ENCODE data around the gene RLN3. TPM values are rescaled to one million over a fixed set of nuclear protein-coding genes. Genes with fewer than 3 reads are reported as not detected.
"Not testable (repeated sequence)": the region's sequence is repeated elsewhere in the genome, so short reads cannot be mapped to it uniquely, and the experiment has no call there.

The RLN3 gene
- total RNA-seq, 4 donors from 2014 or later: not detected

DNA sequence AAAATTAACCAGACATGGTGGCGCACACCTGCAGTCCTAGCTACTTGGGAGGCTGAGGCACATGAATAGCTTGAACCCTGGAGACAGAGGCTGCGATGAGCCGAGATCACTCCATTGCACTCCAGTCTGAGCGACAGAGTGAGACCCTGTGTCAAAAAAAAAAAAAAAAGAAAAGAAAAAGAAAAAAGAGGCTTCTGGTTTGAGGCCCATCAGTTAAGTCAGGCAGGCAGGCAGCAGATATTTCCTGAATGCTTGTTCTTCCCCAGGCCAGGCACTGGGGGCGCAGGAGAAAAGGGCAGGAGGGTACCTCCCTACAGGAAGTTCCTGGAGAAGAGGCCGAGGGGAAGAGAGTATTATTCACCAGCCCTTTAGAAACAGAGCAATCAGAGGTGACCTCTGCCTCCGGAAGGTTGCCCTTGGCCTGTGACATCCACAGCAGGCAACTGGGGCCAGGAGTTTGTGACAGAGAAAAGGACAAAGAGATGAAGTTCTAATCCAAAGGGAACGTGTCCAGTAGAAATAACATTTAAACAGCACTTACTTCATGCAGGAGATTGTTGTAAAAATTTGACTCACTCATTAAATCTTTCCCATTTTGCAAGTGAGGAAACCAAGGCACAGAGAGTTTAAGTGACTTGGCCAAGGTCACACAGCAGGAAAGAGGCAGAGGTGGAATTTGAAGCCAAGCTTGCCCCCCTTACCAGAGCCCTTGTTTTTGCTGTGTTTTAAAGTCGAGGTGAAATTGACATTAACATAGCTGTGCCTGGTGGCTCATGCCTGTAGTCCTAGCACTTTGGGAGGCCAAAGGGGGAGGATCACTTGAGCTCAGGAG lies 4.3 kb upstream of the RLN3 start:
- TF ChIP-seq, protein P1, sequence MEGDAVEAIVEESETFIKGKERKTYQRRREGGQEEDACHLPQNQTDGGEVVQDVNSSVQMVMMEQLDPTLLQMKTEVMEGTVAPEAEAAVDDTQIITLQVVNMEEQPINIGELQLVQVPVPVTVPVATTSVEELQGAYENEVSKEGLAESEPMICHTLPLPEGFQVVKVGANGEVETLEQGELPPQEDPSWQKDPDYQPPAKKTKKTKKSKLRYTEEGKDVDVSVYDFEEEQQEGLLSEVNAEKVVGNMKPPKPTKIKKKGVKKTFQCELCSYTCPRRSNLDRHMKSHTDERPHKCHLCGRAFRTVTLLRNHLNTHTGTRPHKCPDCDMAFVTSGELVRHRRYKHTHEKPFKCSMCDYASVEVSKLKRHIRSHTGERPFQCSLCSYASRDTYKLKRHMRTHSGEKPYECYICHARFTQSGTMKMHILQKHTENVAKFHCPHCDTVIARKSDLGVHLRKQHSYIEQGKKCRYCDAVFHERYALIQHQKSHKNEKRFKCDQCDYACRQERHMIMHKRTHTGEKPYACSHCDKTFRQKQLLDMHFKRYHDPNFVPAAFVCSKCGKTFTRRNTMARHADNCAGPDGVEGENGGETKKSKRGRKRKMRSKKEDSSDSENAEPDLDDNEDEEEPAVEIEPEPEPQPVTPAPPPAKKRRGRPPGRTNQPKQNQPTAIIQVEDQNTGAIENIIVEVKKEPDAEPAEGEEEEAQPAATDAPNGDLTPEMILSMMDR (IDR thresholded peaks at IDR 0.05): no peak
- DNase-seq (ENCODE audit: low spot score) (no peak), ATAC-seq (ENCODE audit: low FRiP score) (no peak)

DNA sequence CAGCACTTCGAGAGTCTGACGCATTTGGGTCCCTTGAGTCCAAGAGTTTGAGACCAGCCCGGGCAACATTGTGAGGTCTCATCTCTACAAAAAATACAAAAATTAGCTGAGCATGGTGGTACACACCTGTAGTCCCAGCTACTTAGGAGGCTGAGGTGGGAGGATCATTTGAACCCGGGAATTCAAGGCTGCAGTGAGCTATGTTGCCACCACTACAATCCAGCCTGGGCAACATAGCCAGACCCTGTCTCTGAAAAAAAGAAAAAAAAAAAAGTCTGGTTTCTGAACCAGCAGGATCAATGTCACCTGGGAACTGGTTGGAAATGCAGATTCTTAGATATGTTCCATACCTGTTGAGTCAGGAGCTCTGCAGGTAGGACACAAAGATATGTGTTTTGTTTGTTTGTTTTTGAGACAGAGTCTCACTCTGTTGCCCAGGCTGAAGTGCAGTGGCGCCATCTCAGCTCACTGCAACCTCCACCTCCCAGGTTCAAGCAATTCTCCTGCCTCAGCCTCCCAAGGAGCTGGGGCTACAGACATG lies 1.2 kb upstream of the RLN3 start:
- DNase-seq (ENCODE audit: low spot score); ATAC-seq (ENCODE audit: low FRiP score): not testable (repeated sequence)

DNA sequence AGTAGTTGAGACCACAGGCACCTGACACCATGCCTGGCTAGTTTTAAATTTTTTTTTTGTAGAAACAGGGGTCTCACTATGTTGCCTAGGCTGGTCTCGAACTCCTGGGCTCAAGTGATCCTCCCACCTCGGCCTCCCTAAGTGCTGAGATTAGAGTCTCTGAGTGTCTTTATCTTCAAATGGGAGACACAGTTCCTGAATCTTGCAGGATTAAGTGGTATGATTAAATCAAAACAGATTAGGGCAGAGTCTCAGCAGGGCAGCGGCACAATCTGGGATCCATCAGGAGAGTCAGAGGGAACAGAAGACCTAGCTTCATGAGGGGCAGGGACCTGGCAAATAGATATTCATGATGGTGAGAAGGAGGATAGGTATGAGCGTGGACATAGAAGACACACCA lies 953 bp downstream of the RLN3 start:
- TF ChIP-seq, protein P1 (IDR thresholded peaks at IDR 0.05): no peak
- no peak for DNase-seq (ENCODE audit: low spot score)

DNA sequence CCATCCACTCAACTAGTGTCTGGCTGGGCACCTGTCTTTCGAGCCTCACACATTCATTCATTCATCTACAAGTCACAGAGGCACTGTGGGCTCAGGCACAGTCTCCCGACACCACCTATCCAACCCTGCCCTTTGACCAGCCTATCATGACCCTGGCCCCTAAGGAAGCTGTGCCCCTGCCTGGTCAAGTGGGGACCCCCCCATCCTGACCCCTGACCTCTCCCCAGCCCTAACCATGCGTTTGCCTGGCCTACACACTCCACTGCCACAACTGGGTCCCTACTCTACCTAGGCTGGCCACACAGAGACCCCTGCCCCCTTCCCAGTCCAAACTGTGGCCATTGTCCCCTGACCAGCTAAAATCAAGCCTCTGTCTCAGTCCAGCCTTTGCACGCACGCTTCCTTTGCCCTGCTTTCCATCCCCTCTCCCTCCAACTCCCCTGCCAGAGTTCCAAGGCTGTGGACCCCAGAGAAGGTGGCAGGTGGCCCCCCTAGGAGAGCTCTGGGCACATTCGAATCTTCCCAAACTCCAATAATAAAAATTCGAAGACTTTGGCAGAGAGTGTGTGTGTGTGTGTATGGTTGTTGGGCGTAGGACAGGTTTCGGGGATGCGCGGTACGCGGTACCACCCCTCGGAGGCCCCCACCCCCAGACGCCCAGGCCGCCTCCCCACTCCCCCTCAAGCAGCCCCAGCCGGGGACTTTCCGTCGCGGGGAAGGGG lies 3.2 kb downstream of the RLN3 start:
- ATAC-seq (ENCODE audit: low FRiP score) (no peak), DNase-seq (ENCODE audit: low spot score) (no peak)
- TF ChIP-seq, protein P1 (IDR thresholded peaks at IDR 0.05): no peak

More for the DNA sequence above, 953 bp downstream of the RLN3 start:
- no peak for ATAC-seq (ENCODE audit: low FRiP score)

DNA sequence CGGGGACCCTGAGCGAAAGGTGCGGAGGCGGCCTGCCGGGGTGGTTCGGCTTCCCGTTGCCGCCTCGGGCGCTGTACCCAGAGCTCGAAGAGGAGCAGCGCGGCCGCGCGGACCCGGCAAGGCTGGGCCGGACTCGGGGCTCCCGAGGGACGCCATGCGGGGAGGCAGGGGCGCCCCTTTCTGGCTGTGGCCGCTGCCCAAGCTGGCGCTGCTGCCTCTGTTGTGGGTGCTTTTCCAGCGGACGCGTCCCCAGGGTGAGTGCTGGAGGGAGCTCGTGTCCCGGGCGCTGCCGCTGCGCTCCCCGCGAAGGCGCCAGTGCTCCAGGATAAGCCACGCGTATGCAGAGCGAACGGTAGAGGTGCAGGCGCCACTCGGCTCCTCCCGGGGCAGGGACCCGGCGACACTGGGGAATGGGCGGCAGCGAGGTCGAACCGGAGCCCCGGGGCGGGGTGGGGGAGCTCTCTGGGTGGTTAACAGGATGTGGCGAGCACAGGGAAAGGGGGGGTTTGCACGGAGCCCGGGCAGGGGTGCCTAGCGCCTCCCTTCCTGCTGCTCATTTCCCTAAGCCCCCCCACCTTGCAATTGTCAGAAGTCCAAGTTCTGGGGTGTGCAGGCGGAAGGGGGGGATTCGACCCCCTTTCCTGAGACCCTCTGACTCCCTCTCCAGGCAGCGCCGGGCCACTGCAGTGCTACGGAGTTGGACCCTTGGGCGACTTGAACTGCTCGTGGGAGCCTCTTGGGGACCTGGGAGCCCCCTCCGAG lies 4.0 kb downstream of the RLN3 start, which contains the start of gene IL27RA:
TSS of gene IL27RA (plus strand) at position 44 of the 762 bp plus-strand sequence. CDS start at position 155, 111 bp downstream.
- ATAC-seq (ENCODE audit: low FRiP score): peak; percentile 63
- TF ChIP-seq, protein P1 (IDR thresholded peaks at IDR 0.05): no peak
- no peak for DNase-seq (ENCODE audit: low spot score)

DNA sequence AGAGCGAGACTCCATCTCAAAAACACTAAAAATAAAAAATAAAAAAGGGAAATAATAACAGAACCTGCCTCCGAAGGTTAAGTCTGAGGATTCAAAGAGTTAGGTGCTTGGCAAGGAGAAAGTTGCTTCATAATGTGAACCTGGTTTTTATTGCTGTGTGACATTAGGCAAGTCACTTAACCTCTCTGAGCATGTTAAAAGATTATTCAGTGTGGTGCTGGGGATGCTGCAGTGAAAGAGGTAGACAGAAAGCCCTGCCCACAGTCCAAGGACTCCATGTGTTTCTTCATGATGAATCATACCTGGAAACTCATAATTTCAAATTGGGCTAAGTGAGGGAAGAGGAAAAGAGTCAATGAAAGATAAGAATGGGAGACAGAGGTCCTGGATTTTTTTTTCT lies 6.0 kb downstream of the RLN3 start:
- DNase-seq (ENCODE audit: low spot score) (no peak), ATAC-seq (ENCODE audit: low FRiP score) (no peak)
- TF ChIP-seq, protein P1 (IDR thresholded peaks at IDR 0.05): no peak

DNA sequence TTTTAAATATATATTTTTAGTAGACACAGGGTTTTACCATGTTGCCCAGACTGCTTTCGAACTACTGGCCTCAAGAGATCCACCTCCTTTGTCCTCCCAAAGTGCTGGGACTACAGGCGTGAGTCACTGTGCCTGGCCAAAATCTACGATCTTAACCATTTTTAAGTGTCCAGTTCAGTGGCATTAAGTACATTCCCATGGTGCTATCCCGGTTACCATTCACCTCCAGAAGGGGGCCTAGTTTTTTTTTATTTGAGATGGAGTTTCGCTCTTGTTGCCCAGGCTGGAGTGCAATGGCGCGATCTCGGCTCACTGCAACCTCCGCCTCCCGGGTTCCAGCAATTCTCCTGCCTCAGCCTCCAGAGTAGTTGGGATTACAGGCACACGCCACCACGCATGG lies 7.2 kb downstream of the RLN3 start:
- not testable (repeated sequence) for DNase-seq (ENCODE audit: low spot score); ATAC-seq (ENCODE audit: low FRiP score)

Measured in omental fat pad (tissue), 4 donors.